Vagina (tissue), 2 donors: Measurements from ENCODE around the gene YAP1.

Source experiments
- POLR2A ChIP-seq, 2 donors: fragments of 450-650 bp; IDR thresholded peaks; one replicate each; pipeline ENCODE4 v1.6.1; 2017; ENCODE audit warnings: antibody characterized with exemption in 2 of 2, mild to moderate bottlenecking in 2 of 2, moderate library complexity in 2 of 2
- TF ChIP-seq, protein P1 (sequence below), 3 experiments: fragments of 450-650 bp in 2 of 3; fragments of 200-600 bp in 1 of 3; sonication (generic) in 1 of 3; IDR thresholded peaks; one replicate each; pipeline ENCODE4 v1.5.1; 2017 to 2019; ENCODE audit warnings: antibody characterized with exemption in 3 of 3, mild to moderate bottlenecking in 2 of 3, moderate library complexity in 2 of 3

DNA sequence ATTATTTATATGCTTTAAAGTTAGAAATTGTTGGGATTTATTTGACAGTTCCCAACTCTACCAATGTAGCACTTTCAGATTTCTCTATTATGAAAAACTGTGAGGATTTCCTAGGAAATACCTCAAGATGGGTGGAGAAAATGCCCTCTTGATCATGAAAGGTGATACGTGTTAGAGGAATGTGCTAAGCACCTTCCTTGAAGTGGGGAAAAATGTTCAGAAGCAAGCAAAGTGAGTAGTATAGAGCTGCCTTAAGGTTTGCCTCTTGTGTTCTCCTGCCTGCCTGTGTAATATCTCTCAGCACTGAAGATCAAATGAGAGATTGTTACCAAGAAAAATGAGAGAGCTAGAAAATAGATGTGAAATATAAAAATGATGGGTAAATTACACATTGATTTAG is 58.2 kb downstream of the YAP1 start:
- TF ChIP-seq, protein P1, sequence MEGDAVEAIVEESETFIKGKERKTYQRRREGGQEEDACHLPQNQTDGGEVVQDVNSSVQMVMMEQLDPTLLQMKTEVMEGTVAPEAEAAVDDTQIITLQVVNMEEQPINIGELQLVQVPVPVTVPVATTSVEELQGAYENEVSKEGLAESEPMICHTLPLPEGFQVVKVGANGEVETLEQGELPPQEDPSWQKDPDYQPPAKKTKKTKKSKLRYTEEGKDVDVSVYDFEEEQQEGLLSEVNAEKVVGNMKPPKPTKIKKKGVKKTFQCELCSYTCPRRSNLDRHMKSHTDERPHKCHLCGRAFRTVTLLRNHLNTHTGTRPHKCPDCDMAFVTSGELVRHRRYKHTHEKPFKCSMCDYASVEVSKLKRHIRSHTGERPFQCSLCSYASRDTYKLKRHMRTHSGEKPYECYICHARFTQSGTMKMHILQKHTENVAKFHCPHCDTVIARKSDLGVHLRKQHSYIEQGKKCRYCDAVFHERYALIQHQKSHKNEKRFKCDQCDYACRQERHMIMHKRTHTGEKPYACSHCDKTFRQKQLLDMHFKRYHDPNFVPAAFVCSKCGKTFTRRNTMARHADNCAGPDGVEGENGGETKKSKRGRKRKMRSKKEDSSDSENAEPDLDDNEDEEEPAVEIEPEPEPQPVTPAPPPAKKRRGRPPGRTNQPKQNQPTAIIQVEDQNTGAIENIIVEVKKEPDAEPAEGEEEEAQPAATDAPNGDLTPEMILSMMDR (IDR thresholded peaks at IDR 0.05): no peak
- TF ChIP-seq POLR2A (IDR thresholded peaks at IDR 0.05): no peak
